Large intestine (tissue), 3 donors: Measurements from ENCODE around the gene DOHH. TPM values are rescaled to one million over a fixed set of nuclear protein-coding genes. Genes with fewer than 3 reads are reported as not detected.

ENCODE experiments used
- DNase-seq, 2 donors: peaks; one replicate each; pipeline versions ENCODE4 v3.0.0 to v3.0.0-alpha.2; 2013
- H3K27ac ChIP-seq: one replicate; pipeline ENCODE4 v1.5.1; 2013; ENCODE audit warnings: low read length
- H3K27me3 ChIP-seq: 2 replicates; pipeline ENCODE4 v1.6.1; 2013; ENCODE audit warnings: low read length; ENCODE audit not compliant: control insufficient read depth, insufficient read depth
- H3K36me3 ChIP-seq: 2 replicates; pipeline ENCODE4 v1.6.1; 2013; ENCODE audit warnings: low read length; ENCODE audit not compliant: control insufficient read depth, insufficient read depth
- H3K4me1 ChIP-seq: one replicate; pipeline ENCODE4 v1.6.1; 2013; ENCODE audit warnings: low read length; ENCODE audit not compliant: control insufficient read depth, insufficient read depth
- H3K4me3 ChIP-seq: one replicate; pipeline ENCODE4 v1.5.1; 2013; ENCODE audit warnings: low read length
- H3K9me3 ChIP-seq: one replicate; pipeline ENCODE4 v1.6.1; 2013; ENCODE audit warnings: mild to moderate bottlenecking, low read depth, low read length, moderate library complexity; ENCODE audit not compliant: control insufficient read depth
- WGBS: methylation state at CpG from one replicate; pipeline ENCODE4 v1.1.5; 2013; ENCODE audit warnings: low lambda C conversion rate; ENCODE audit not compliant: insufficient coverage; 5-methylcytosine and 5-hydroxymethylcytosine counted together
- polyA plus RNA-seq: library from polyadenylated mRNA; unstranded; fragments of 120-200 nt; gene quantifications from one replicate; pipeline ENCODE4 v1.2.1, GENCODE V29; 2013

The DOHH gene
- polyA plus RNA-seq, 1 donor: 12.1 TPM

DNA sequence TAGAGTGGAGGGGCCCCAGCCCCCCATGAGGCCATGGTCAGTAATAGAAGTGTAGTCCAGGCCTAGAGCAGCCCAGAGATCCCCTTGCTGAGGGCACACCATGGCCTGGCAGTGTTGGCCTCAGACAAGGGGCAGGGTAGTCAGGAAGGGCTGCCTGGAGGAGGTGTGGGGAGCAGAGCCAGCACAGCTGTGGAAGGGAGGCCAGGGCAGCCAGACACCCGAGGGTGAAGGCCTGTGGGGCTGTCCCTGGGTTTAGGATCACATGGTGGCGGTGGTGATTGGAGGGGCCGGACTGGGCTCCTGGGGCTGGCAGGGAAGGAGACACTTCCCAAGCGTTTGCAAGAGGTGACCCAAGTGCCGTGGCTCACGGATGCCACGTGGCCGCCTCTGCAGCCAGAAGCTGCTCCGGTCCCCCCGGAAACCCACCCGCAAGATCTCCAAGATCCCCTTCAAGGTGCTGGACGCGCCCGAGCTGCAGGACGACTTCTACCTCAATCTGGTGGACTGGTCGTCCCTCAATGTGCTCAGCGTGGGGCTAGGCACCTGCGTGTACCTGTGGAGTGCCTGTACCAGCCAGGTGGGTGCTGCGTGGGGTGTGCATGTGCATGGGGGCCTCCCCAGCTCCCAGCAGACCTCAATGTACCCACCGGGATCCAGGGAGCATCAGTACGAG lies 26.9 kb upstream of the DOHH start:
- Histone ChIP-seq H3K27me3 (no peaks in the 10 kb centered on the region), H3K9me3 (peaks cover 2% of the 10 kb centered on the region), H3K27ac (no peak overlapping the region), H3K36me3 (peaks cover 77% of the 10 kb centered on the region), H3K4me3 (no peak overlapping the region), H3K4me1 (no peaks in the 10 kb centered on the region)
- WGBS: no CpG with 5 or more reads among the region's 21 CpGs
- no peak for DNase-seq

DNA sequence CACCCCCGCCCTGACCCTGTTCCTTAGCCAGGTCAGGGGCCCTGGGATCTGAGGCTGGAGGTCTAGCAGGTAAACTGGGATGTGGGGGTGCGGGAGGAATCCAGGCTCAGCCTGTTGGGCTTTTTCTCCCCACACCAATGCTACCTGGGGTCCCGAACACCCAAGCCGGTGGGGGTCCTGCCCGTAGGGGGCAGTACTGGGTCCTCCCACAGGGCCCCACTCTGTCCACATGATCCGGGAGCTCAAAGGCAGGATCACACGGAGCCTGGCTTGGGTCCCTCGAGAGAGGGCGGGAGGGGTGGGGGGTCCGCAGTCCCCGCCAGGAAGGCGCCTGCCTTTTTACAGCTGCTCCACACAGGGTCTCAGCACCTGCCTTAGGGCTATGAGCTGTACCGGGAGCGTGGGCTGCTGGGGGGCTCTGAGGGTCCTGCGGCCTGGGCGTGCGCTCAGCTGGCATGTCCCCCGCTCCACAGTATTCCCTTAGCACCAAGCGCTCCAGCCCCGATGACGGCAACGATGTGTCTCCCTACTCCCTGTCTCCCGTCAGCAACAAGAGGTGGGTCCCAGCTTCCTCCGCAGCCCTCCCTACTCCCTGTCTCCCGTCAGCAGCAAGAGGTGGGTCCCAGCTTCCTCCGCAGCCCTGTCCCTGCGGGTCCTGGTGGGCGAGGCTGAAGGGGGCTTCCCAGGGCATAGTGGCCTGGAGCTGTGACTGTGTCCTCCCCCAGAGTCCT lies 26.2 kb upstream of the DOHH start:
- Histone ChIP-seq H3K27me3 (no peaks in the 10 kb centered on the region), H3K9me3 (peaks cover 2% of the 10 kb centered on the region), H3K27ac (no peak overlapping the region), H3K4me1 (no peaks in the 10 kb centered on the region), H3K4me3 (no peak overlapping the region), H3K36me3 (peaks cover 73% of the 10 kb centered on the region)
- DNase-seq: no peak
- no CpG with 5 or more reads among the region's 28 CpGs for WGBS

DNA sequence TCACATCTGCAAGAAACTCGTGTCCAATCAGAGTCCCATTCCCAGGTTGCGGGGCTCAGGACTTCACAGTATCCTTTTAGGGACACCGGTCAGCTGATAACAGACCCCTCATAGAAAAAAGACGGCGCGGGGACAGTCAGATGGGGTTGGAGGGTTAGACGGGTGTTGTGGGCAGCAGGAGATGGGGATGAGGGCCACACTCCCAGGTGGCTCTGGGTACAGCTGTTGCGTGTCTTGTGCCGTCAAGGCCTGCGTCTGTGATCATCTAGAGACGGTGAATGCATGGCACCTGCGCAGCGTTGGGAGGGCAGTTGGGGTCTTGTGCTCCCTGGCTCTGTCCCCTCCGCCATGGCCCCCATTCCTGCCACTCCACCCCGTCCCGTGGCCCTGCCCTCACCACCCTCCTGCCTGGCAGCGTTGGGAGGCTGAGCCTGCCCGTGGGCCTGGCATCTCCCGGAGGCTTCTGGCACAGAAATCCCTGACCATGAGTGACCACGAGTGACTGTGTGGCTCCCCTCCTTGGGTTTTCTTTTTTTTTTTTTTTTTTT lies 24.5 kb upstream of the DOHH start:
- peaks cover 2% of the 10 kb centered on the region for H3K9me3 ChIP-seq
- H3K36me3 ChIP-seq: peaks cover 68% of the 10 kb centered on the region
- H3K27me3 ChIP-seq: no peaks in the 10 kb centered on the region
- peaks cover 8% of the 10 kb centered on the region for H3K4me1 ChIP-seq
- H3K27ac ChIP-seq: no peak overlapping the region
- no CpG with 5 or more reads among the region's 20 CpGs for WGBS
- DNase-seq: no peak
- no peak overlapping the region for H3K4me3 ChIP-seq

DNA sequence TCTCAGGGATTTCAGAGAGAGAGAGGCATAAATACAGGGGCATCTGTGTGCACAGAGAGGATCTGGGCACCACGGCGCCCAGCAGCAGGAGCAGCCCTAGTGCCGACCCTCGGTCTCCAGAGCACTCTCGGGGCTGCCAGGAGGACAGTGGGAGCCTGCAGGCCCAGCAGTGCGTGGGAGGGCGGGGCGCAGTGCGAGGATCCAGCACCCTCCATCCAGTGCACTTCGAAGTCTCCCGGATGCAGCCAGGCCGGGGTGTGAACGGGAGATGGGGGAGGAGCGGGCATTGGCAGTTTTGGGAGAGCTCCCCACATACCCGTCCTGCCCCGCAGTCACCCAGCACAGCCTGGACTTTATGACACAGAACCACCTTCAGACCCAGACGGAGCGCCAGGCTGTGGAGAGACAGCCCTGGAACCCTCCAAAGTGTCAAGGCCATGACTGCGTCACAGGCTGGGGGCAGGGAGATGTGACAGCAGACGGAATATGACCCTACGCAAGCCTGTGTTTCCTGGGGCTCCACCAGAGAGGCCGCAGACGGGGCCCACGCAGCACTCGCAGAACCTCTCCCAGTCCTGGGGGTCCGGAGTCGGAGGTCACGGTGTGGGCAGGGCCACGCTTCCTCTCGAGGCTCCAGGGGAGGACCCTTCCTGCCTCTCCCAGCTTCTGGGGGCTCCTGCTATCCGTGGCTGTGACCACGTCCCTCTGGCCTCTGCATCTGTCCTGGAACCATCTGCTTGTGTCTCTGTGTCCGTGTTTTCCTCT lies 23.8 kb upstream of the DOHH start:
- no peak overlapping the region for H3K27ac ChIP-seq
- no peaks in the 10 kb centered on the region for H3K27me3 ChIP-seq
- no peak for DNase-seq
- H3K4me1 ChIP-seq: peaks cover 9% of the 10 kb centered on the region
- no peak overlapping the region for H3K4me3 ChIP-seq
- 93% methylated on average over 2 of the region's 33 CpGs for WGBS
- H3K36me3 ChIP-seq: peaks cover 75% of the 10 kb centered on the region
- peaks cover 2% of the 10 kb centered on the region for H3K9me3 ChIP-seq

DNA sequence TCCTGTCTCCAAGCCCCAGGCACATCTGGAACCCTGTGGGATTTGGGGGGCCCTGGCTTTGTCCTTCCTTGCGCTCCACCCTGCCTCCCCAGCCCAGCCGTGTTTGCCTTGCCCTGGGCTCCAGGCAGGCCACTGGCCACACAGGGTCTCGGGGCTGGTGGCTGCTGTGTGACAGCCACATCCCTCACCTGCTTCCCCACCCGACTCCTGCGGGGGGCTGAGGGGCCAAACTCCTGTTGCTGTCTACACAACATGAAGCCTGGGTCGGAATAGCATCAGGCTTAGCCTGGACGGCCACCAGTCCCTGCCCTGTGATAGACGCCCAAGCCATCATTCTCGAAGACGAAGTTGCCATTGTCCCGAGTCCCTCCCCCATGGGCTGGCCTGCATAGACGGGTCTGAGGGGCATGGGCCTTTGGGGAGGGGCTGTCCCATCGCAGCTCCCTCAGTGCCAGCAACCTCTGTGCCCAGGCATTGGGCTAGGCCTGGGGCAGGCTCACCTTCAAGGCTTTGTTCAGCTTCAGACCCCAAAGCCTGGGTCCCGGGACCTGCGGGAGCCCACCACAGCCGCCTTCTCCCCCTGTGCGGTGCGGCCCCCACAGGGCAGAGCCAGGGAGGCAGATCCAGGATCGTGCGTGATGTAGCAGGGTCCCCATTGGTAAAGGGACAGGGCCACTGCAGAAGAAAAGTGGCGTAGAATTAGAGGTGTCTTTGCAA lies 23.0 kb upstream of the DOHH start:
- Histone ChIP-seq H3K36me3 (peaks cover 79% of the 10 kb centered on the region), H3K4me3 (no peak overlapping the region), H3K4me1 (peaks cover 9% of the 10 kb centered on the region), H3K27me3 (no peaks in the 10 kb centered on the region), H3K27ac (no peak overlapping the region), H3K9me3 (peaks cover 2% of the 10 kb centered on the region)
- WGBS: no CpG with 5 or more reads among the region's 21 CpGs
- DNase-seq: no peak

DNA sequence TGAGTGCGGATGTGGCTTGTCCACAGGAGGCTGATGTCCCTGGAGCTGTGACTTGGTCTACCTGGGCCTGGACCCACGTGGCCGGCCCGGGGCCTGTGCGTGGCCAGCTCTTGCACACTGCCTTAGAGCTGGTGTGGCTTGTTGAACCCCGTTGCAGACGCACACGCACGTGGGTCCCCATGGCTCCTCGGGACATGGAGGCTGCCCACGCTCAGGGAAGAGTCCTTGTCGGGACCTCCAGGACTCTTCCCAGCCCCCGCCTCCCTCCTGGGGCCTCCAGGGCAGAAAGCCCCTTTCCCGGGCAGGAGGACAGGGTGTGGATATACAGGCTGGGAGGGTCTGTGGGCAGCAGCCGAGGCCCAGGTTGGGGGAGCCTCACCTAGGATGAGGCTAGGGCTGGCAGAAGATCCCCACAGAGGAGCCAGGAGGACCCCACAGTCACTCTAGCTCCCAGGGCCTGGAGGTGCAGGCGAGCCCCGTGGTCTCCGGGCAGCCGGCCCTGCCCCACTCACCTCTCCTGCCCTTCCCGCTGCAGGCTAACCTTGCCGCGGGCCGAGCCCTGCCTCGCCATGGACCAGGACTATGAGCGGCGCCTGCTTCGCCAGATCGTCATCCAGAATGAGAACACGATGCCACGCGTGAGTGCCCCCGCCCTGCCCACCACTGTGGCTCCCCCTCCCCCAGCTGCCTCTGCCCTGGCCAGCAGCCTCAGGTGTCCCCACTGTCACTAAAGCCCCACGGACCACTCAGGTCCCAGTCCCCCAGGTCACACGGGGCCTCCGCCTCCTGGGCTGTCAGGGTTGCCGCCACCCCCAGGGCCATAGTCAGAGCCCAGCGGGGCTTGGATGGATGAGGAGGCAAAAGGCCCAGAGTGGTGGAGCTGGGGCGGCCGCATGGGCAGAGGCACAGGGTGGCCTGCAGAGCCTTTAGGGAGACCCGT lies 22.2 kb upstream of the DOHH start:
- H3K4me3 ChIP-seq: no peak overlapping the region
- no CpG with 5 or more reads among the region's 40 CpGs for WGBS
- no peaks in the 10 kb centered on the region for H3K27me3 ChIP-seq
- no peak overlapping the region for H3K27ac ChIP-seq
- peaks cover 9% of the 10 kb centered on the region for H3K4me1 ChIP-seq
- DNase-seq: no peak
- H3K9me3 ChIP-seq: no peaks in the 10 kb centered on the region
- peaks cover 71% of the 10 kb centered on the region for H3K36me3 ChIP-seq

DNA sequence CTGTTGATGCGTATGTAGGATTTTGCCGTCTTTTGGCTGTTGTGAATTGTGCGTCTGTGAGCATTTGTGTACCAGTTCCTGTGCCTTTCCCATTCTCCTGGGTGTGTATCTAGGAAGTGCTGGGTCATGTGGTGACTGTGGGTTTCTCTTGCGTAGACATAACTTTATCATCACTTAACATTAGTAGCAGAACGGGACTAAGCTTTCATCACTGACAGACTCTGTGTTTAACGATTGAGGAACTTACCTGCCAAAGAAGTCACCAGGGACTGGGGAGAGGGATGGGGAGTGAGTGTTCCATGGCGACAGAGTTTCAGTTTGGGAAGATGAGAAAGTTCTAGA lies 20.6 kb upstream of the DOHH start:
- no peaks in the 10 kb centered on the region for H3K9me3 ChIP-seq
- H3K27me3 ChIP-seq: no peaks in the 10 kb centered on the region
- no peak overlapping the region for H3K4me3 ChIP-seq
- H3K4me1 ChIP-seq: peaks cover 9% of the 10 kb centered on the region
- peaks cover 55% of the 10 kb centered on the region for H3K36me3 ChIP-seq
- H3K27ac ChIP-seq: peak overlapping the region; percentile 15
- no peak for DNase-seq
- 67% methylated on average over 1 of the region's 7 CpGs for WGBS

DNA sequence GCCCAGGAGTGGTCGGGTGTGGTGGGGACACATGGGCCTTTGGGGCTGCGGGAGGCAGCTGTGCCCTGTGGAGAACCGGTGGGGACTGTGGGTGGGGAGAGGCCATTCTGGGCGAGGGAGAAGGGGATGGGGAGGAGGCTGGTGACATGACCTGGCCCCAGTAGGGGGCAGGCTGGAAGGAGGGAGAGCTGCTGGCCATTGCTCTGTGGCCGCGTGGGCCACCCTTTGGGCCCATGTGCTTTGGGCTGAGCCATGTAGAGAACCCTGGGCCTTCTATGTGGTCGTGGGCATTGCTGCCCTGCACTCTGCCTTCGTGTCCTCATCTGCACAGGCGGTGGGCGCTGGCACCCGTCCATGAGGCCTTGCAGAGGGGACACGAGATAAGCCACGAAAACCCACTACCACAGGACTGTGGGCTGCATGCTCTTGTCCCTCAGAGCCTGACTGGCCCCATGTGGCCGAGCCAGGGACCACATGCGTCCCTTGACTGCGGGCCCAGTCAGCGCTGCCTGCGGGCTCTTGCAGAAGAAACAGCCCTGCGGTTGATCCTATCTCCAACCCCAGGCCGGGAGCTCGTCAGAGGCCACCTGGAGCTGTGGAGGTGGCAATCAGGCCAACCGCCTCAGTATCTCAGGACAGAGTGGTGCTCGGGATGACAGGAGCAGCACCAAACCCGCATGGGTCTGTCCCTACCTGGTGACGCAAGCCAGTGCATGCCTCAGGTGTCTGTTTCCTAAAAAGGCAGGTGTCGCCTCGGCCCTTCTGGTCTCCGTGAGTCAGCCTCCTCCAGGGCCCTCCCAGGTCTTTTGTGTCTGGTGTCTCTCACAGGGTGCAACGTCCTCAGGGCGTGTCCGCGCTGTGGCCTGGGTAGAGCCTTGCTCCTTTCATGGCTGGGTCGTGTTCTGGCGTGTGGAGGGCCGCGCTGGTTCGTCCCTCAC lies 20.0 kb upstream of the DOHH start:
- Histone ChIP-seq H3K36me3 (peaks cover 50% of the 10 kb centered on the region), H3K27ac (peak overlapping the region; percentile 33), H3K4me1 (peaks cover 9% of the 10 kb centered on the region), H3K4me3 (no peak overlapping the region), H3K9me3 (no peaks in the 10 kb centered on the region), H3K27me3 (no peaks in the 10 kb centered on the region)
- whole genome bisulfite sequencing: no CpG with 5 or more reads among the region's 37 CpGs
- DNase-seq: peak in 1 of 2 donors; percentile 73

DNA sequence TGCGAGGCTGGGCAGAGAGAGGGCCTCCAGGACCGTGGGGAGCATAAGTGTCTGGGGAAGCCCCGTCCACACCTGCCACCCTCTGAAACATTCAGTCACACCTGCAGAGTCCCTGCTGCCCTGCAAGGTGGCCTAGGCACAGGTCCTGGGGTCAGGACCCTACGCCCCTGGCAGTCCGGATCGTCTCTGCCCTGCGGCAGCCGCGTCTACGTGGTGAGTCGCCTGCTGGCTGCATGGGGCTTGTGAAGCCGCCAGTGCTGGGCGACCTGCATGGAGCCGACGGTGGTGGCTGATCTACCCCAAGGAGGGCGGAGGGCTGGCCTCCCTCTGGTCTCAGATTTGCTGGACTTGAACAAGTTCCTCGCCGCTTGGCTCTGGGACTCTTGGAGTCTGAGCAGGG lies 18.7 kb upstream of the DOHH start:
- WGBS: no CpG with 5 or more reads among the region's 18 CpGs
- DNase-seq: no peak
- Histone ChIP-seq H3K4me3 (no peak overlapping the region), H3K27me3 (no peaks in the 10 kb centered on the region), H3K27ac (no peak overlapping the region), H3K36me3 (peaks cover 45% of the 10 kb centered on the region), H3K4me1 (peaks cover 9% of the 10 kb centered on the region), H3K9me3 (no peaks in the 10 kb centered on the region)
